Upper lobe of left lung (tissue), 6 donors: ENCODE data around the gene IL1RL2. TPM values are rescaled to one million over a fixed set of nuclear protein-coding genes. Genes with fewer than 3 reads are reported as not detected.

ENCODE experiments used
- ATAC-seq, 2 donors: fragments of 200-7000 bp; cut with Tn5 transposase; one replicate each; pipeline ENCODE4 v1.9.1; 2022; ENCODE audit warnings: mild to moderate bottlenecking in 2 of 2, moderate library complexity in 2 of 2; ENCODE audit not compliant: low FRiP score in 2 of 2
- DNase-seq, 2 donors: peaks; one replicate each; pipeline ENCODE4 v3.0.0-alpha.2; 2019 to 2020
- H3K27ac ChIP-seq, 4 donors: fragments of 200-600 bp; sonication (generic); one replicate each; pipeline ENCODE4 v1.5.1; 2016 to 2019
- H3K27me3 ChIP-seq, 4 donors: fragments of 200-600 bp; sonication (generic); one replicate each; pipeline ENCODE4 v1.5.1; 2017 to 2019
- H3K36me3 ChIP-seq, 4 donors: fragments of 200-600 bp; sonication (generic); one replicate each; pipeline ENCODE4 v1.5.1; 2016 to 2019
- H3K4me1 ChIP-seq, 4 donors: fragments of 200-600 bp; sonication (generic); one replicate each; pipeline ENCODE4 v1.5.1; 2018 to 2019
- H3K4me3 ChIP-seq, 4 donors: fragments of 200-600 bp; sonication (generic); one replicate each; pipeline ENCODE4 v1.5.1; 2017 to 2019; ENCODE audit warnings: mild to moderate bottlenecking in 2 of 4, moderate library complexity in 1 of 4
- H3K9me3 ChIP-seq, 4 donors: fragments of 200-600 bp; sonication (generic); one replicate each; pipeline ENCODE4 v1.5.1; 2018 to 2019
- CTCF ChIP-seq, 6 experiments: fragments of 450-650 bp in 4 of 6; fragments of 200-600 bp in 2 of 6; sonication (generic) in 2 of 6; IDR thresholded peaks; one replicate each; pipeline ENCODE4 v1.5.1; 2016 to 2019; ENCODE audit warnings: antibody characterized with exemption in 6 of 6
- EP300 ChIP-seq, 4 donors: sonication (generic); formaldehyde crosslinking; IDR thresholded peaks; one replicate each; pipeline ENCODE4 v1.5.1; 2017; ENCODE audit warnings: antibody characterized with exemption in 4 of 4, control low read depth in 2 of 4
- POLR2A ChIP-seq, 4 donors: fragments of 450-650 bp; IDR thresholded peaks; one replicate each; pipeline ENCODE4 v1.5.1; 2016 to 2017; ENCODE audit warnings: antibody characterized with exemption in 4 of 4, mild to moderate bottlenecking in 2 of 4
- POLR2AphosphoS5 ChIP-seq, 2 donors: sonication (generic); formaldehyde crosslinking; IDR thresholded peaks; one replicate each; pipeline ENCODE4 v1.5.1; 2017; ENCODE audit warnings: antibody characterized with exemption in 2 of 2
- WGBS, 2 donors: methylation state at CpG; one replicate each; pipeline ENCODE4 v1.1.5; 2017 to 2018; 5-methylcytosine and 5-hydroxymethylcytosine counted together
- total RNA-seq, 6 donors: library from RNA; depleted of rRNA in 4 of 6; stranded (reverse); fragments of >200 nt in 4 of 6; gene quantifications; one replicate each; pipeline versions ENCODE4 v1.1.0 to v1.2.1, GENCODE V29; 2016 to 2021
- donor health status: DM: no; HTN: no; CAD: no; lungs with moderate emphysema.
- donor health status: DM: no; HTN: yes; CAD: no; lungs with severe emphysema.

IL1RL2 gene
- total RNA-seq, 6 donors from 2014 or later = 0.57 to 1.7 (median 1.4) TPM; not detected in 1

- ATAC-seq = no peak
Observed at GRCh38 chr2:102230410-102230909, 43.6 kb downstream of the IL1RL2 start.

GRCh38 chr2:102233132-102233884 is 46.5 kb downstream of the IL1RL2 start:
- TF ChIP-seq EP300 (IDR thresholded peaks at IDR 0.05) (no peak), POLR2AphosphoS5 (IDR thresholded peaks at IDR 0.05) (no peak), CTCF (IDR thresholded peaks at IDR 0.05) (no peak), POLR2A (IDR thresholded peaks at IDR 0.05) (no peak)
- Histone ChIP-seq H3K36me3 (no peaks in the 10 kb centered on the region), H3K9me3 (no peaks in the 10 kb centered on the region), H3K4me3 (no peak overlapping the region), H3K27ac (no peak overlapping the region), H3K4me1 (peaks cover 6 to 11% (median 7%) of the 10 kb centered on the region in 4 donors), H3K27me3 (no peaks in the 10 kb centered on the region)
- ATAC-seq = no peak
- WGBS, 2 donors = 95 to 97% methylated on average over 9 to 11 of the region's 11 CpGs
- peak in 1 of 2 donors; percentile 41 for DNase-seq

More at GRCh38 chr2:102230410-102230909, 43.6 kb downstream of the IL1RL2 start:
- peaks cover 20 to 31% (median 28%) of the 10 kb centered on the region in 4 donors for H3K4me1 ChIP-seq
- H3K9me3 ChIP-seq = no peaks in the 10 kb centered on the region
- H3K27ac ChIP-seq = no peak overlapping the region
- H3K4me3 ChIP-seq = no peak overlapping the region
- TF ChIP-seq CTCF (IDR thresholded peaks at IDR 0.05) (no peak), POLR2A (IDR thresholded peaks at IDR 0.05) (no peak), EP300 (IDR thresholded peaks at IDR 0.05) (no peak), POLR2AphosphoS5 (IDR thresholded peaks at IDR 0.05) (no peak)
- no peak for DNase-seq
- 83% methylated on average over 8 to 9 of the region's 9 CpGs for WGBS, 2 donors
- H3K36me3 ChIP-seq = no peaks in the 10 kb centered on the region
- no peaks in the 10 kb centered on the region for H3K27me3 ChIP-seq

- no peaks in the 10 kb centered on the region for H3K27me3 ChIP-seq
- no peaks in the 10 kb centered on the region for H3K9me3 ChIP-seq
- peaks cover under 1 to 7% (median 6%) of the 10 kb centered on the region in 4 donors for H3K4me1 ChIP-seq
- peak in 1 of 2 donors; percentile 50 for DNase-seq
- H3K27ac ChIP-seq = no peak overlapping the region
- no peak overlapping the region for H3K4me3 ChIP-seq
- no peak for ATAC-seq
- H3K36me3 ChIP-seq = no peaks in the 10 kb centered on the region
- TF ChIP-seq CTCF (IDR thresholded peaks at IDR 0.05) (no peak), POLR2A (IDR thresholded peaks at IDR 0.05) (no peak), EP300 (IDR thresholded peaks at IDR 0.05) (no peak), POLR2AphosphoS5 (IDR thresholded peaks at IDR 0.05) (no peak)
- WGBS, 2 donors = 92 to 95% methylated on average over 18 of the region's 18 CpGs
Observed at GRCh38 chr2:102235042-102235473, 48.2 kb downstream of the IL1RL2 start.

GRCh38 chr2:102235491-102235890 is 48.7 kb downstream of the IL1RL2 start:
- H3K4me3 ChIP-seq = no peak overlapping the region
- no peaks in the 10 kb centered on the region for H3K36me3 ChIP-seq
- H3K9me3 ChIP-seq = no peaks in the 10 kb centered on the region
- WGBS, 2 donors = 81 to 82% methylated on average over 5 of the region's 5 CpGs
- ATAC-seq (peak; percentile 34 to 69), DNase-seq (peak in 1 of 2 donors; percentile 55)
- no peak overlapping the region for H3K27ac ChIP-seq
- peaks cover 5 to 12% (median 9%) of the 10 kb centered on the region in 4 donors for H3K4me1 ChIP-seq
- no peaks in the 10 kb centered on the region for H3K27me3 ChIP-seq
- TF ChIP-seq POLR2A (IDR thresholded peaks at IDR 0.05) = no peak
- TF ChIP-seq CTCF (IDR thresholded peaks at IDR 0.05) = peak in 5 of 6 experiments; percentile 32 to 74 (median 50)
- no peak for TF ChIP-seq POLR2AphosphoS5 (IDR thresholded peaks at IDR 0.05)
